ENCODE data around the gene TIMM50.
"Not testable (repeated sequence)": the region's sequence is repeated elsewhere in the genome, so short reads cannot be mapped to it uniquely, and the experiment has no call there.

TIMM50 gene

GRCh38 chr19:39449116-39449797 is 31.4 kb upstream of the TIMM50 start:
- no peak overlapping the region for H3K4me3 ChIP-seq (replicated peaks; ENCODE audit: low read depth, low read length)
- DNase-seq (ENCODE audit: extremely low read depth, low read depth): no peak
- TF ChIP-seq CTCF (IDR thresholded peaks at IDR 0.05; ENCODE audit: low read depth, low read length, missing control alignments): no peak

GRCh38 chr19:39451257-39451656 is 29.4 kb upstream of the TIMM50 start:
- not testable (repeated sequence) for DNase-seq (ENCODE audit: extremely low read depth, low read depth); H3K4me3 ChIP-seq (replicated peaks; ENCODE audit: low read depth, low read length)

- no peak for DNase-seq (ENCODE audit: extremely low read depth, low read depth)
- TF ChIP-seq CTCF (IDR thresholded peaks at IDR 0.05; ENCODE audit: low read depth, low read length, missing control alignments): no peak
- H3K4me3 ChIP-seq (replicated peaks; ENCODE audit: low read depth, low read length): no peak overlapping the region
Observed at GRCh38 chr19:39463403-39463802, 17.2 kb upstream of the TIMM50 start.

GRCh38 chr19:39465956-39466747 is 14.5 kb upstream of the TIMM50 start:
- DNase-seq (ENCODE audit: extremely low read depth, low read depth): no peak
- H3K4me3 ChIP-seq (replicated peaks; ENCODE audit: low read depth, low read length): no peak overlapping the region
- no peak for TF ChIP-seq CTCF (IDR thresholded peaks at IDR 0.05; ENCODE audit: low read depth, low read length, missing control alignments)

GRCh38 chr19:39467941-39468340 is 12.7 kb upstream of the TIMM50 start:
- TF ChIP-seq CTCF (IDR thresholded peaks at IDR 0.05; ENCODE audit: low read depth, low read length, missing control alignments): no peak
- no peak for DNase-seq (ENCODE audit: extremely low read depth, low read depth)
- H3K4me3 ChIP-seq (replicated peaks; ENCODE audit: low read depth, low read length): no peak overlapping the region

- H3K4me3 ChIP-seq (replicated peaks; ENCODE audit: low read depth, low read length): no peak overlapping the region
- no peak for DNase-seq (ENCODE audit: extremely low read depth, low read depth)
- no peak for TF ChIP-seq CTCF (IDR thresholded peaks at IDR 0.05; ENCODE audit: low read depth, low read length, missing control alignments)
Observed at GRCh38 chr19:39469036-39469435, 11.6 kb upstream of the TIMM50 start.

GRCh38 chr19:39469567-39469966 is 11.1 kb upstream of the TIMM50 start:
- no peak for TF ChIP-seq CTCF (IDR thresholded peaks at IDR 0.05; ENCODE audit: low read depth, low read length, missing control alignments)
- DNase-seq (ENCODE audit: extremely low read depth, low read depth): no peak
- no peak overlapping the region for H3K4me3 ChIP-seq (replicated peaks; ENCODE audit: low read depth, low read length)
